Memory B cell (primary cell): ENCODE results near the gene PDE9A.
"Not testable (repeated sequence)": the region's sequence is repeated elsewhere in the genome, so short reads cannot be mapped to it uniquely, and the experiment has no call there.

Source experiments
- ATAC-seq: fragments of 150-1000 bp; cut with Tn5 transposase; 2 replicates; pipeline ENCODE4 v1.10.0; 2021; ENCODE audit warnings: low read depth, mild to moderate bottlenecking, moderate library complexity
- DNase-seq, 2 donors: peaks; one replicate each; pipeline ENCODE4 v3.0.0; 2022; ENCODE audit warnings: low spot score in 2 of 2
- H3K27ac Mint-ChIP-seq: one replicate; pipeline ENCODE4 v1.8.0; 2022; ENCODE audit warnings: mild to moderate bottlenecking, moderate library complexity, mixed read lengths
- H3K27me3 Mint-ChIP-seq: one replicate; pipeline ENCODE4 v1.8.0; 2022; ENCODE audit warnings: mixed read lengths
- H3K36me3 Mint-ChIP-seq: one replicate; pipeline ENCODE4 v1.8.0; 2022; ENCODE audit warnings: mild to moderate bottlenecking, mixed read lengths
- H3K4me1 Mint-ChIP-seq: one replicate; pipeline ENCODE4 v1.8.0; 2022; ENCODE audit warnings: mixed read lengths
- H3K4me3 Mint-ChIP-seq: one replicate; pipeline ENCODE4 v1.8.0; 2022; ENCODE audit warnings: mild to moderate bottlenecking, moderate library complexity, mixed read lengths
- H3K9me3 Mint-ChIP-seq: one replicate; pipeline ENCODE4 v1.8.0; 2022; ENCODE audit warnings: mixed read lengths

Gene PDE9A

DNA sequence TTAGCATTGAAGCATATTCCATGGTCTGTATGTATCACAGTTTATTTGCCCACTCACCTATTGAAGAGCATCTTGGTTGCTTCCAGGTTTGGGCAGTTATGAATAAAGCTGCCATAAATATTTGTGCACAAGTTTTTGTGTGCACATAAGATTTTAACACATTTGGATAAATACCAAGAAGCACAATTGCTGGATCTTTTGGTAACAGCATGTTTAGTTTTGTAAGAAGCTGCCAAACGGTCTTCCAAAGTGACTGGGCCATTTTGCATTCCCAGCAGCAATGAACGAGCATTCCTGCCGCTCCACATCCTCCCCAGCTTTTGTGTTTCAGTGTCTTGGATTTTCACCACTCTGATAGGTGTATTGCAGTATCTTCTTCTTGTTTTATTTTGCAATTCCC lies 62.7 kb downstream of the PDE9A start:
- Mint-ChIP-seq H3K27ac (no peak overlapping the region), H3K4me1 (no peaks in the 10 kb centered on the region), H3K4me3 (no peak overlapping the region), H3K36me3 (no peaks in the 10 kb centered on the region), H3K27me3 (peaks cover 13% of the 10 kb centered on the region), H3K9me3 (no peaks in the 10 kb centered on the region)
- no peak for ATAC-seq
- no peak for DNase-seq

DNA sequence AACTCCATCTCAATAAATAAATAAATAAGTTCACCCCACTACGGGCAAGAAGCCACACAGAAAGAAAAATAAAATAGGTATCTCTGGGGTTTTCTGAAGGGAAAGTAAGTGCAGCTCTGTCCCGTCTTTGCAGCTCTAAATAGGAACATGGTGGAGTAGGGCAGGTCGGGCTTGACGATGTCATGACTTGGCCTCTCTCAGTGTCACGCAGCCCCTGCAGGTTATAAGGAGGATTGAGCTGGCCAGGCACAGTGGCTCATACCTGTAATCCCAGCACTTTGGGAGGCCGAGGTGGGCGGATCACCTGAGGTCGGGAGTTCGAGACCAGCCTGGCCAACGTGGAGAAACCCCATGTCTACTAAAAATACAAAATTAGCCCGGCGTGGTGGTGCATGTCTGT lies 67.1 kb downstream of the PDE9A start:
- peaks cover 17% of the 10 kb centered on the region for H3K27me3 Mint-ChIP-seq
- not testable (repeated sequence) for H3K4me3 Mint-ChIP-seq, DNase-seq

DNA sequence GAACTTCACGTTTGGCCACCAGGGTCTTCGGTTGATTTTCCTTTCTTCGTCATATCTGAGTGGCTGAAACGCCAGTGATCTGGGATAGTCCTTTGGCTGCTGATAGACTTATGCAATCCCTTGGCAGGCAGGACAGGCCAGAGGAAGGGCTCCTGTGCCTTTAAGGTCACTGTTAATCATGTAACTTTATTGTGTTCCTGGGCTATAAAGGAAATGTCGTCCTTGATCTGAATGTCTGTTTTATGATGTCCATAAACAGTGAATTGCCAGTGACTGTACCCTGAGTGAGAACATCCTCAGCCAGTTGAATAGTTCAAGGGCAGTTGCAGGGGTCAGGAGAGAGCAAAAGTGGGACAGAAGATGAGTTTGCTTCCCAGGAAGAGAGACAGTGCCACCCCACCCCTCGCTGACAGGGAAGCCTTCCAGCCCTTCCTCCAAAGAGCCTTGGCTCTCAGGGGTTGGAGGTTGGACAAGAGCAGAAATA lies 68.0 kb downstream of the PDE9A start:
- Mint-ChIP-seq H3K4me3 (no peak overlapping the region), H3K4me1 (peaks cover 3% of the 10 kb centered on the region), H3K9me3 (no peaks in the 10 kb centered on the region), H3K27ac (no peak overlapping the region), H3K36me3 (no peaks in the 10 kb centered on the region), H3K27me3 (peaks cover 17% of the 10 kb centered on the region)
- ATAC-seq (no peak), DNase-seq (no peak)

More for the DNA sequence above, 67.1 kb downstream of the PDE9A start:
- H3K4me1 Mint-ChIP-seq, ATAC-seq, H3K27ac Mint-ChIP-seq, H3K36me3 Mint-ChIP-seq, H3K9me3 Mint-ChIP-seq: not testable (repeated sequence)

DNA sequence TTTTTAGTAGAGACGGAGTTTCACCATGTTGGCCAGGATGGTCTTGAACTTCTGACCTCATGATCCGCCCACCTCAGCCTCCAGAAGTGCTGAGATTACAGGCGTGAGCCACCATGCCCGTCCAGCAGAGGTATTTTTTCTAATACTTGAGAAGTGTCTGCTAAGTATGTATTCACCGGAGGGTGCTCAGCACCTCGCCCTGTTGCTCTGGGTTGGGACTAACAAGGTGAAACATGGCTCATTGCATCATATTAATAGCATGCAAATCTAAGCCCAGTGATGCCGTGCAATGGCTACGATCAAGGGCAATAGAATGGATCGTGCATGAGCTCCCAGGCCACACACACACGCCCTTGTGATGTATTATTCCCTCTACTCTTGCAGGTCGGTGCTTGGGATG lies 68.7 kb downstream of the PDE9A start:
- DNase-seq (no peak), ATAC-seq (no peak)
- H3K36me3 Mint-ChIP-seq, result no peaks in the 10 kb centered on the region
- H3K4me1 Mint-ChIP-seq, result peaks cover 3% of the 10 kb centered on the region
- H3K9me3 Mint-ChIP-seq, result no peaks in the 10 kb centered on the region
- H3K27me3 Mint-ChIP-seq, result peaks cover 16% of the 10 kb centered on the region
- H3K4me3 Mint-ChIP-seq, result no peak overlapping the region
- H3K27ac Mint-ChIP-seq, result no peak overlapping the region

DNA sequence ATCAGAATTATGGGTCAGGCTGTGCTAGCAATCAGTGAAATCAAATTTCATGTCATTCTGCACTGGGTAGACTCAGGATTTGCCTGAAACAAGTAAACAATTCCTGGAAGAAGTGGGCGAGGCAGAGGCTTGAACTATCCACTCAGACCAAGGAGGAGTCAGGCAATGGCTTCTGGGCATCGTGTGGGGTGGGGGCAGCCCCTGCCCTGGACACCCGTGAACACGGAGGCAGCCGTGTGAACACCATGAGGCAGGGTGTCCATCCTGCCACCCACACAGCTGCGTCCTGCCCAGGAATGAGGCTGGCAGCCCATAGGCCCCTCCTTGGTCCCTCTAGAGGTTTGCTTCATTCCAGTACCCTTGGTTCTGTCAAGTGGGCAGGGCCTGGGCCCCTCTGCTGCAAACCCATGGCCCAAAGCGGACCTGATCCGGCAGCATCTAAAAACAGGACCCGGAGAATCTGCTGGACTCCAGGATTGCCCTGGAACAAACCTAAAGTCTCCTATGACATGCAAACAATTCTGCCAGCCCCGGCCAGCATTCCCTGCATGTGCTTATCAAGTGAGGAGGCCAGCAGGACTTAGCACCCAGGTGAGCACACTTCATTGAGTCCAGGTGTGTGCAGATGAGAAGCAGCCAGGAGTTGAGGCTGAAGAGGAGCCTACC lies 69.5 kb downstream of the PDE9A start:
- Mint-ChIP-seq H3K4me1 (peaks cover 3% of the 10 kb centered on the region), H3K4me3 (no peak overlapping the region), H3K27me3 (peaks cover 17% of the 10 kb centered on the region), H3K9me3 (no peaks in the 10 kb centered on the region), H3K27ac (no peak overlapping the region), H3K36me3 (no peaks in the 10 kb centered on the region)
- DNase-seq (no peak), ATAC-seq (no peak)

DNA sequence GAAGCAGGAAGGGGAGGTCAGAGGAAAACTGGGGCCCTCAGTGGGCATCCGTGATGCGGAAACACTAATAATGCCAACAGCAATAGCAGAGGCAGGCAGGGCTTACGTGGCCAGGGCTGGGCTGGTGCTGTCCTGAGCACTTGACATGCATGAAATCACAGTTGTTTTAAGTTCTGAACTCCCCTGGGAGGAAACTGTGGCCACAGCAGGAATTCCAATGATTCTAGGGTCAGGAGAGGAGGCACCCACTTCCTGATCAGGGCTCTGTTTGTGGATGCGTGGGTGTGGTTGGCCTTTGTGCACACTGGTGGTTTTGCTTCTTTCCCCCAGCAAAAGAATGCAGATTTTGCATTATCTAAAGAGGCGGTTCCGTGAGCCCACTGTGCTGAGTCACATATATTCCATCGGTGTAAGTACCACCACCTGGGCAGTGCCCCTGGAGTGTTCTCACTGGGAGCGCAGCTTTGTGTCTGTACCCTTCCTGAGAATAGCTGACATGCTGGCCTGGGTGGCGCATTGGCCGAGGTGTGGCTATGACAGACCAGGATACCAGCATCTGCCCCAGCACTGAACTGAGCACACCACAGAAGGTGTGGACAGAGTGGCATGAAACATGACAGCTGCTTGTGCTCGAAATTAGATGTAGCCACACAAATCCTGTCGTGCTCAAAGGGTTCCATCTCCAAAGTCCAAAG lies 71.0 kb downstream of the PDE9A start:
- DNase-seq, result no peak
- Mint-ChIP-seq H3K27me3 (peaks cover 14% of the 10 kb centered on the region), H3K4me3 (no peak overlapping the region), H3K36me3 (peaks cover 2% of the 10 kb centered on the region), H3K9me3 (peaks cover 3% of the 10 kb centered on the region), H3K4me1 (peaks cover 3% of the 10 kb centered on the region), H3K27ac (no peak overlapping the region)
- ATAC-seq, result no peak

DNA sequence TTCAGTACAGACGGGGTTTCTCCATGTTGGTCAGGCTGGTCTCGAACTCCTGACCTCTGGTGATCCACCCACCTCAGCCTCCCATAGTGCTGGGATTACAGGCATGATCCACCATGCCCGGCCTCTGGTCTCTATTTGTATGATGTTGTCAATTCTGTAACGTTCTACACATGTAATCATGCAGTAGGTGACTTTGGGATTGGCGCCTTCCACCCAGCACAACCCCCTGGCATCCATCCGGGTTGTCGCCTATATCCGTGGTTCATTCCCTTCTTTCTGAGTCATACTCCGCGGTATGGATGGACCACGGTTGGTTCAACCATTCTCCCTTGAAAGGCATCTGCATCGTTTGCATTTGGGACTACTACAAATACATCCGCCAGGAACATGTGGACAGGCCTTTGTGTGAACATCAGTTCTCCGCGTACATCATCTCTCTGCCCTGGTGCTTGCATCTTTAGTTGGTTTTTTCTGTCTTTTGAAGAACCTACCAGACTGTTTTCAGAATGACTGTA lies 72.1 kb downstream of the PDE9A start:
- Mint-ChIP-seq H3K4me1 (peaks cover 3% of the 10 kb centered on the region), H3K36me3 (peaks cover 3% of the 10 kb centered on the region), H3K27me3 (peaks cover 17% of the 10 kb centered on the region), H3K27ac (no peak overlapping the region), H3K9me3 (peaks cover 6% of the 10 kb centered on the region), H3K4me3 (no peak overlapping the region)
- ATAC-seq (no peak), DNase-seq (no peak)

DNA sequence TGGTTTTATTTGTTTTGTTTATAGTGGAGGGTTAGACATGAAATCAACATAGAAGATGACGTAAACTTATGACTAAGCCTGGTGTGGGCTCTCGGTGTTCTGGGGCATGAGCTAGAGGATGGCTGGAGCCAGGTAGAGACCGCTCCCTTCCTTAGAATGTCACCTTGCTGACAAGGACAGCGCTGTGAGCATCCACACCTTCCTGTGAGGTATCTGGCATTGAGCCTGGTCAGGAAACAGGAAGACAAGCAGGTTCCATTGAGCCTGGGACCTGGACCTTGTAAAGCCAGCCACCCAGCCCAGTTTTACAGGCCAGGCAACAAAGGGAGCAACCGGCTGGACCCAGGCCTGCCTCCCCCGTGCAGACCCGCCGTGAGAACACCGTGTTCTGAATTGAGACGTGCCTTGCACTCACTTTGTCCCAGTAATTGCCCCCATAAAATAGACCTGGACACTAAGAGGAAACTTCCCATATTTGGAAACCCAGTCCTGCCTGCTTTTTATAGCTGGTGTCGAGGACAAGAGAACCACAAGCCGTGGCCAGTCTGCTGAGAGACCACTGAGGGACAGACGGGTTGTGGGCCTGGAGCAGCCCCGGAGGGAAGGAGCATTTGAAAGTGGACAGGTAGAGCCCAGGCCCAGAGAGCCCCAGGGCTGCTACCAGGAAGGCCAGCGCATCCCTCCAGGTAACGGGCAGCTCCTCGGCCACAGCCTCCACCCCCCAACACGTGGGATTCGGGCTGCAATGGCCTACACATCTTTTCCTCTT lies 78.0 kb downstream of the PDE9A start:
- Mint-ChIP-seq H3K9me3 (peaks cover 6% of the 10 kb centered on the region), H3K36me3 (peaks cover 3% of the 10 kb centered on the region), H3K4me1 (no peaks in the 10 kb centered on the region), H3K4me3 (no peak overlapping the region), H3K27me3 (peaks cover 14% of the 10 kb centered on the region), H3K27ac (no peak overlapping the region)
- ATAC-seq, result no peak
- no peak for DNase-seq

DNA sequence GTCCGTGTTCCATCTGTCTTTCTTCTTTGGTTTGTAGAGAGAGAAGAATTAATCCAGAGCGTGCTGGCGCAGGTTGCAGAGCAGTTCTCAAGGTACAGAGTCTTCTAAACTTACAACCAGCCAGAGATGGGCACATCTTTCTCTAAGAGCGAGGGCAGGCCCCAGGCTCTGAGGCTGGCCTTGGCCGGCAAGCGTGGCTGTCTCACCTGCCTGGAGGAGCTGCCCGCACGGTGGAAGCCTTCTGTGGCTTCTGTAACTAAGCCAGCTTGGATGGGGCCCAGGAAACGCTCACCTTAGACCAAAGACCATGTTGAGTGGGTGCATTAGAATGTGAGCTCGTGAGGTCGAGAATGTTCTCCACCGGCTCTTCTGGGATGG lies 78.6 kb downstream of the PDE9A start:
- Mint-ChIP-seq H3K4me1 (no peaks in the 10 kb centered on the region), H3K27ac (no peak overlapping the region), H3K9me3 (peaks cover 6% of the 10 kb centered on the region), H3K4me3 (no peak overlapping the region), H3K27me3 (peaks cover 14% of the 10 kb centered on the region), H3K36me3 (peaks cover 3% of the 10 kb centered on the region)
- DNase-seq (no peak), ATAC-seq (no peak)

DNA sequence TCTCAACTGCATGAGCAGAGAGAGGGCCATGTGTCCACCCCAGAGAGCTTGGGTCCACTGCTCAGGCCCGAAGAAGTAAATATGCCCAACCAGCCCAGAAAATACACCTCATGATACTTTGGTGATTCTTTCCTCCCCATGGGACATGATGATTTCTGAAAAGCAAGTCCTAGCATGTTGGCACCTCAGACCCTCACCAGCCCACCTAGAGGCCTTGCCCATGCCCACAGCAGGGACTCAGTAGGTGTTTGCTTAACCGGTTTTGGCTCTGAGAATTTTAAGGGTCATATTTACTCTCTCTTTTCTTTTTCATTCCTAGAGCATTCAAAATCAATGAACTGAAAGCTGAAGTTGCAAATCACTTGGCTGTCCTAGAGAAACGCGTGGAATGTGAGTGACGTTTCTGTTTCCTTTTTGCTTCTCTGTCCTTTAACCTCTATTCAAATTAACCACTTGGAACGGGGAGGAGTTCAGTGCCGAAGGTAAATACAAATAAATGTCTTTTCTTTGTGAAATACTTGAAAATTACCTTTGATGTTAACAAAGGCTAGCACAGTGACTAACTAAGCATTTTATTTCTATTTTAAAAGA lies 79.7 kb downstream of the PDE9A start:
- peaks cover 14% of the 10 kb centered on the region for H3K27me3 Mint-ChIP-seq
- H3K27ac Mint-ChIP-seq, result no peak overlapping the region
- peaks cover 2% of the 10 kb centered on the region for H3K4me1 Mint-ChIP-seq

DNA sequence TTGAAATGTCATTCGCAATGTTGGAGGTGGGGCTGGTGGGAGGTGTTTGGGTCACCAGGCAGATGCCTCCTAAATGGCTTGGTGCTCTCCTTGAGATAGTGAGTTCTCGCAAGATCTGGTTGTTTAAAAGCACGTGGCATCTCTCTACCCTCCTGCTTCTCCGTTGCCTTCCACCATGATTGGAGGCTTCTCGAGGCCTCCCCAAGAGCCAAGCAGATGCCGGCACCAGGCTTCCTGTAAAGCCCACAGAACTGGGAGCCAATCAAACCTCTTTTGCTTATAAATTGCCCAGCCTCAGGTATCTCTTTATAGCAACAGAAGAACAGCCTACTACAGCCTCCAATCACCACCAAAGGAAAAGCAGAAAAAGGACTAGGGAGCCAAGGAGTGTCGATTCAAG lies 80.5 kb downstream of the PDE9A start:
- peaks cover 2% of the 10 kb centered on the region for H3K4me1 Mint-ChIP-seq
- H3K27me3 Mint-ChIP-seq, result peaks cover 14% of the 10 kb centered on the region
- peaks cover 3% of the 10 kb centered on the region for H3K36me3 Mint-ChIP-seq
- ATAC-seq (no peak), DNase-seq (no peak)
- H3K9me3 Mint-ChIP-seq, result peaks cover 6% of the 10 kb centered on the region
- H3K4me3 Mint-ChIP-seq, result no peak overlapping the region
- no peak overlapping the region for H3K27ac Mint-ChIP-seq

More for the DNA sequence above, 79.7 kb downstream of the PDE9A start:
- H3K9me3 Mint-ChIP-seq, result peaks cover 6% of the 10 kb centered on the region
- H3K36me3 Mint-ChIP-seq, result peaks cover 3% of the 10 kb centered on the region
- DNase-seq (no peak), ATAC-seq (no peak)
- no peak overlapping the region for H3K4me3 Mint-ChIP-seq

DNA sequence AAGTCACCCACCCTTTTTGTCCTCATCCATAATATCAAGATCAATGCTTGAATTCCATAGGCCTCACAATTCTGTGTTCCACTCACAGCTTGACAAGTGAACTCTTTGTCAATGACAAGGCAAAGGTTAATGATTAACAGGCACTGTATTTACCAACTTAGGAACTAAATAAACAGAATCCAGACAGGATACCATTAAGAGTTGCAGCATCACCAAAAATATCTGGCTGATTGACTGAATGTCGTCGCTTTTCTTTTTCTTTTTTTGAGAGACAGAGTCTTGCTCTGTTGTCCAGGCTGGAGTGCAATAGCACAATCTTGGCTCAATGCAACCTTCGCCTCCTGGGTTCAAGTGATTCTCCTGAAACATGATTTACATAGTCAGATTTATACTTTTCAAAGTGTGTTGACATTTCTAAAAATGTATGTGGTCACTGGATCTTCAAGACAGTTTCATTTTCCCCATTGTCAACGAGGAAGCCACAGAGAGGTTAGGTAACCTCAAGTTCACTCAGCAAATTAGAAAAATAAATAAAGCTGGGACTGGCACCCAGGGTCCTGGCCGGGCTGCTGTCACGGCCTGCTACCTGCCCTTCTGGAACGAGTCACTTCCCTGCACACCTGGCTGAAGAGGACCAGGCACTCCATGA lies 81.0 kb downstream of the PDE9A start:
- peaks cover 2% of the 10 kb centered on the region for H3K4me1 Mint-ChIP-seq
- no peak for DNase-seq
- peaks cover 3% of the 10 kb centered on the region for H3K9me3 Mint-ChIP-seq
- peaks cover under 1% of the 10 kb centered on the region for H3K36me3 Mint-ChIP-seq
- no peak for ATAC-seq
- H3K27me3 Mint-ChIP-seq, result peaks cover 10% of the 10 kb centered on the region
- H3K4me3 Mint-ChIP-seq, result no peak overlapping the region
- H3K27ac Mint-ChIP-seq, result no peak overlapping the region

DNA sequence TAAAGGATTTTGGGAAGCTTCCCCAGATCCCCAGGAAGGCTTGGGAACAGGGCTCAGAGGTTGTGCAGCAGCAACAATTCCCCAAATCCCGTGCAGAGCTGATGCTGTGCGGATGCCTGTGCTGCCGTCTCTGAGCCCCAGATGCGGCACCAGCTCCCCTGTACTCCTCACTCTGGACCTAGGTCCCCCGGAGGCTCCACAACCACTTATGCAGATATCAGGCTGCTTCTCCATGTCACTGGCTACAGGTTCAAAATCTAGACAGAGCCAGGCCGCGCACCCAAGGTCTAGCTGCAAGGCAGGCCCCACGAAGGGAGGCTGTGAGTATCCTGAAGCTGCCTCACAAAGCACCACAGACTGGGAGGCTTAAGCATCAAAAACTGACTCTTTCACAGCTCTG lies 81.6 kb downstream of the PDE9A start:
- Mint-ChIP-seq H3K4me3 (no peak overlapping the region), H3K9me3 (no peaks in the 10 kb centered on the region), H3K4me1 (peaks cover 2% of the 10 kb centered on the region), H3K27me3 (peaks cover 8% of the 10 kb centered on the region), H3K36me3 (no peaks in the 10 kb centered on the region), H3K27ac (no peak overlapping the region)
- DNase-seq, result no peak
- no peak for ATAC-seq
